GM23338 (cell line): ENCODE results near the gene SMARCD2. TPM values are rescaled to one million over a fixed set of nuclear protein-coding genes. Genes with fewer than 3 reads are reported as not detected.

ENCODE experiments used
- ATAC-seq: fragments of 200-7000 bp; cut with Tn5 transposase; 3 replicates; pipeline ENCODE4 v1.9.1; 2020
- DNase-seq: peaks from one replicate; pipeline ENCODE4 v3.0.0-alpha.2; 2015; ENCODE audit warnings: low spot score
- H2AFZ ChIP-seq: fragments of 200-600 bp; sonication (generic); 2 replicates; pipeline ENCODE4 v1.8.0; 2016; ENCODE audit warnings: antibody characterized with exemption, mild to moderate bottlenecking, moderate library complexity
- H3F3A ChIP-seq: fragments of 200-600 bp; sonication (generic); replicated peaks from 2 replicates; pipeline ENCODE4 v1.8.0; 2017; ENCODE audit warnings: antibody characterized with exemption, mixed run types, low read depth
- H3K27ac ChIP-seq: fragments of 200-600 bp; sonication (generic); 2 replicates; pipeline ENCODE4 v1.6.1; 2016; ENCODE audit warnings: low read depth
- H3K27me3 ChIP-seq: fragments of 200-600 bp; sonication (generic); 2 replicates; pipeline ENCODE4 v1.8.0; 2016; ENCODE audit warnings: mild to moderate bottlenecking, mixed run types, moderate library complexity; ENCODE audit not compliant: insufficient read depth
- H3K36me3 ChIP-seq: fragments of 200-600 bp; sonication (generic); 2 replicates; pipeline ENCODE4 v1.8.0; 2016; ENCODE audit warnings: mild to moderate bottlenecking; ENCODE audit not compliant: insufficient read depth
- H3K4me1 ChIP-seq: fragments of 200-600 bp; sonication (generic); 2 replicates; pipeline ENCODE4 v1.8.0; 2016; ENCODE audit warnings: mild to moderate bottlenecking, moderate library complexity; ENCODE audit not compliant: insufficient read depth
- H3K4me2 ChIP-seq: fragments of 200-600 bp; sonication (generic); 2 replicates; pipeline ENCODE4 v1.7.1; 2017; ENCODE audit warnings: mixed run types
- H3K4me3 ChIP-seq: fragments of 200-600 bp; sonication (generic); 2 replicates; pipeline ENCODE4 v1.6.1; 2016; ENCODE audit warnings: mixed run types
- H3K79me2 ChIP-seq: fragments of 200-600 bp; sonication (generic); replicated peaks from 2 replicates; pipeline ENCODE4 v1.8.0; 2017; ENCODE audit warnings: mild to moderate bottlenecking; ENCODE audit not compliant: insufficient read depth
- H3K9me2 ChIP-seq: fragments of 200-600 bp; sonication (generic); 2 replicates; pipeline ENCODE4 v1.8.0; 2017; ENCODE audit not compliant: insufficient read depth
- H4K20me1 ChIP-seq: fragments of 200-600 bp; sonication (generic); replicated peaks from 2 replicates; pipeline ENCODE4 v1.8.0; 2017; ENCODE audit warnings: mild to moderate bottlenecking; ENCODE audit not compliant: insufficient read depth
- H3K27ac Mint-ChIP-seq: 2 replicates; pipeline ENCODE4 v1.8.0; 2020; ENCODE audit warnings: inconsistent platforms, mild to moderate bottlenecking, moderate library complexity, mixed read lengths
- H3K27me3 Mint-ChIP-seq: 3 replicates; pipeline ENCODE4 v1.8.0; 2022; ENCODE audit warnings: low read depth, mild to moderate bottlenecking, moderate library complexity, mixed read lengths, inconsistent platforms; ENCODE audit not compliant: insufficient read depth, poor library complexity
- H3K36me3 Mint-ChIP-seq: 3 replicates; pipeline ENCODE4 v1.8.0; 2021; ENCODE audit warnings: low read depth, mild to moderate bottlenecking, inconsistent platforms, moderate library complexity, mixed read lengths
- H3K4me1 Mint-ChIP-seq: 3 replicates; pipeline ENCODE4 v1.8.0; 2020; ENCODE audit warnings: mild to moderate bottlenecking, inconsistent platforms, mixed read lengths
- H3K4me3 Mint-ChIP-seq: 3 replicates; pipeline ENCODE4 v1.8.0; 2021; ENCODE audit warnings: moderate library complexity, mild to moderate bottlenecking, inconsistent platforms, mixed read lengths
- H3K9me3 Mint-ChIP-seq: 3 replicates; pipeline ENCODE4 v1.8.0; 2020; ENCODE audit warnings: moderate library complexity, mild to moderate bottlenecking, inconsistent platforms, mixed read lengths
- CREB1 ChIP-seq: fragments of 250-450 bp; sonication (Bioruptor Pico); IDR thresholded peaks from 2 replicates; pipeline ENCODE4 v1.5.0; 2020; ENCODE audit warnings: low read depth, mild to moderate bottlenecking, moderate library complexity
- EZH2 ChIP-seq: fragments of 200-600 bp; sonication (generic); IDR thresholded peaks from one replicate; pipeline ENCODE4 v1.8.0; 2017; ENCODE audit warnings: antibody characterized with exemption, mild to moderate bottlenecking, low read depth; ENCODE audit not compliant: unreplicated experiment
- EZH2phosphoT487 ChIP-seq: fragments of 200-600 bp; sonication (generic); IDR thresholded peaks from one replicate; pipeline ENCODE4 v1.8.1; 2018; ENCODE audit warnings: antibody characterized with exemption; ENCODE audit not compliant: unreplicated experiment
- JUNB ChIP-seq: IDR thresholded peaks from one replicate; pipeline ENCODE4 v1.6.1; 2016; ENCODE audit warnings: antibody characterized with exemption; ENCODE audit not compliant: unreplicated experiment
- POLR2AphosphoS5 ChIP-seq: IDR thresholded peaks from 2 replicates; pipeline ENCODE4 v1.6.1; 2016; ENCODE audit warnings: antibody characterized with exemption, low read depth
- STAT1 ChIP-seq: IDR thresholded peaks from one replicate; pipeline ENCODE4 v1.6.1; 2016; ENCODE audit warnings: antibody characterized with exemption; ENCODE audit not compliant: unreplicated experiment
- ZNF114 ChIP-seq: fragments of 250-450 bp; sonication (Bioruptor Pico); IDR thresholded peaks from 2 replicates; pipeline ENCODE4 v1.5.0; 2020; ENCODE audit warnings: mild to moderate bottlenecking, moderate library complexity
- ZNF331 ChIP-seq: fragments of 250-450 bp; sonication (Bioruptor Pico); IDR thresholded peaks from 2 replicates; pipeline ENCODE4 v1.5.0; 2020; ENCODE audit warnings: low read depth, mild to moderate bottlenecking, moderate library complexity
- polyA plus RNA-seq: library from polyadenylated mRNA; unstranded; fragments of >200 nt; fragmentation: Nextera tagmentation; extraction: Ambion mirVana; gene quantifications from 2 replicates; pipeline ENCODE4 v1.2.1, GENCODE V29; 2016
- total RNA-seq: library from RNA; depleted of rRNA; stranded (reverse); fragments of >200 nt; shearing (Covaris generic); gene quantifications from 2 replicates; pipeline ENCODE4 v1.2.3, GENCODE V29; 2014
- TF ChIP-seq, protein P1 (sequence below): IDR thresholded peaks from one replicate; pipeline ENCODE4 v1.6.1; 2018; ENCODE audit warnings: antibody characterized with exemption; ENCODE audit not compliant: unreplicated experiment
- TF ChIP-seq, protein P2 (sequence below): fragments of 250-450 bp; sonication (Bioruptor Pico); IDR thresholded peaks from 2 replicates; pipeline ENCODE4 v1.5.0; 2020; ENCODE audit warnings: mild to moderate bottlenecking, moderate library complexity
- TF ChIP-seq, protein P3 (sequence below), 2 experiments: fragments of 200-600 bp in 1 of 2; sonication (generic) in 1 of 2; conservative IDR thresholded peaks; 2 replicates each; pipeline versions ENCODE4 v1.5.1 to v1.6.1; 2016 to 2017; ENCODE audit warnings: antibody characterized with exemption in 2 of 2, low read depth in 2 of 2, mild to moderate bottlenecking in 2 of 2, moderate library complexity in 1 of 2
- TF ChIP-seq, protein P4 (sequence below): IDR thresholded peaks from 2 replicates; pipeline ENCODE4 v1.6.1; 2016; ENCODE audit warnings: antibody characterized with exemption

Gene SMARCD2
- total and polyA plus RNA-seq, 2 experiments from 2014 or later: 36.4 to 133 TPM

DNA sequence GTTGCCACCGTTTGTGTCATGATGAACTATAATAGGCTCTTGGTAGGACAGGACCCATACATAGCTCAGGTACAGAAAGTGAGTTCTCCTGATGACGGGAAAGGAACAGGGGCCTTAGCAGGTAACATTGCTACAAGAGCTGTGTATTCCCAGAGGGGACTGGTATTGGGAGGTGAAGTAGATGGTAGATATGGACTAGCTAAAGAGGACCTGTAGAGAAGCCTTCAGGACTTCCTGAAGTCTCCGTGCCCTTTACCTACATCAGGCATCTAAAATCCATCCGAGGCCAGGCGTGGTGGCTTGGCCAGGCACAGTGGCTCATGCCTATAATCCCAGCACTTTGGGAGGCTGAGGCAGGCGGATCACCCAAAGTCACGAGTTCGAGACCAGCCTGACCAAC, 12.7 kb upstream of the SMARCD2 start (continued):
- TF ChIP-seq, protein P1, sequence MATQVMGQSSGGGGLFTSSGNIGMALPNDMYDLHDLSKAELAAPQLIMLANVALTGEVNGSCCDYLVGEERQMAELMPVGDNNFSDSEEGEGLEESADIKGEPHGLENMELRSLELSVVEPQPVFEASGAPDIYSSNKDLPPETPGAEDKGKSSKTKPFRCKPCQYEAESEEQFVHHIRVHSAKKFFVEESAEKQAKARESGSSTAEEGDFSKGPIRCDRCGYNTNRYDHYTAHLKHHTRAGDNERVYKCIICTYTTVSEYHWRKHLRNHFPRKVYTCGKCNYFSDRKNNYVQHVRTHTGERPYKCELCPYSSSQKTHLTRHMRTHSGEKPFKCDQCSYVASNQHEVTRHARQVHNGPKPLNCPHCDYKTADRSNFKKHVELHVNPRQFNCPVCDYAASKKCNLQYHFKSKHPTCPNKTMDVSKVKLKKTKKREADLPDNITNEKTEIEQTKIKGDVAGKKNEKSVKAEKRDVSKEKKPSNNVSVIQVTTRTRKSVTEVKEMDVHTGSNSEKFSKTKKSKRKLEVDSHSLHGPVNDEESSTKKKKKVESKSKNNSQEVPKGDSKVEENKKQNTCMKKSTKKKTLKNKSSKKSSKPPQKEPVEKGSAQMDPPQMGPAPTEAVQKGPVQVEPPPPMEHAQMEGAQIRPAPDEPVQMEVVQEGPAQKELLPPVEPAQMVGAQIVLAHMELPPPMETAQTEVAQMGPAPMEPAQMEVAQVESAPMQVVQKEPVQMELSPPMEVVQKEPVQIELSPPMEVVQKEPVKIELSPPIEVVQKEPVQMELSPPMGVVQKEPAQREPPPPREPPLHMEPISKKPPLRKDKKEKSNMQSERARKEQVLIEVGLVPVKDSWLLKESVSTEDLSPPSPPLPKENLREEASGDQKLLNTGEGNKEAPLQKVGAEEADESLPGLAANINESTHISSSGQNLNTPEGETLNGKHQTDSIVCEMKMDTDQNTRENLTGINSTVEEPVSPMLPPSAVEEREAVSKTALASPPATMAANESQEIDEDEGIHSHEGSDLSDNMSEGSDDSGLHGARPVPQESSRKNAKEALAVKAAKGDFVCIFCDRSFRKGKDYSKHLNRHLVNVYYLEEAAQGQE: no peak
- TF ChIP-seq POLR2AphosphoS5 (no peak), ZNF331 (no peak), JUNB (no peak)

DNA sequence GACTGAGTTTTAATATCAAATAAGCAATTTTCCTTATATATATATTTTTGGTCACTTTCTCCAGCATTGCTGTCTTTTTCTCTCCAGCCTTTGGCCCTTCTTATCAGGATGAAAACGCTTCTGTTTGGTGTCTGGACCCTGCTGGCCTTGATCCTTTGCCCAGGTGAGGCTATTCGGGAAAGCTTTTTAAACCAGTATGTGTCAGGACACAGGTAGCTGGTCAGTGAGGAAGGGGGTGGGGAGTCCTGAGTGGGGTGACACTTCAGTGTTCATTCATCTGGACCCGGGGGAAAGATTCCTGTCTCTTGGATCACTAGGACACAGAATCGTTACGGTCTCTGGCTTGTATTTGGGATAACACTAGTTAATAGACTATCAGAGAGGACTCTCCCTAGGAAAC, 12.2 kb upstream of the SMARCD2 start:
- H3K79me2 ChIP-seq: no peaks in the 10 kb centered on the region
- Mint-ChIP-seq H3K27ac (no peak overlapping the region), H3K27me3 (peaks cover 10% of the 10 kb centered on the region), H3K4me3 (no peak overlapping the region), H3K4me1 (no peaks in the 10 kb centered on the region), H3K36me3 (no peaks in the 10 kb centered on the region), H3K9me3 (peaks cover 1% of the 10 kb centered on the region; the same call in 1 of the 3 replicates)
- H3K9me2 ChIP-seq: no peaks in the 10 kb centered on the region
- no peaks in the 10 kb centered on the region for H4K20me1 ChIP-seq
- H3K27me3 ChIP-seq: peaks cover 1% of the 10 kb centered on the region; the same call in 1 of the 2 replicates
- no peaks in the 10 kb centered on the region for H3K4me1 ChIP-seq
- DNase-seq (no peak), ATAC-seq (no peak)
- no peaks in the 10 kb centered on the region for H3K36me3 ChIP-seq
- no peak overlapping the region for H3K4me2 ChIP-seq
- H3K4me3 ChIP-seq: no peak overlapping the region
- H3F3A ChIP-seq: no peaks in the 10 kb centered on the region
- H2AFZ ChIP-seq: no peak overlapping the region
- no peak overlapping the region for H3K27ac ChIP-seq
- TF ChIP-seq CREB1 (CRISPR knock-in tag): no peak
- no peak for TF ChIP-seq ZNF114
- TF ChIP-seq, protein P2, sequence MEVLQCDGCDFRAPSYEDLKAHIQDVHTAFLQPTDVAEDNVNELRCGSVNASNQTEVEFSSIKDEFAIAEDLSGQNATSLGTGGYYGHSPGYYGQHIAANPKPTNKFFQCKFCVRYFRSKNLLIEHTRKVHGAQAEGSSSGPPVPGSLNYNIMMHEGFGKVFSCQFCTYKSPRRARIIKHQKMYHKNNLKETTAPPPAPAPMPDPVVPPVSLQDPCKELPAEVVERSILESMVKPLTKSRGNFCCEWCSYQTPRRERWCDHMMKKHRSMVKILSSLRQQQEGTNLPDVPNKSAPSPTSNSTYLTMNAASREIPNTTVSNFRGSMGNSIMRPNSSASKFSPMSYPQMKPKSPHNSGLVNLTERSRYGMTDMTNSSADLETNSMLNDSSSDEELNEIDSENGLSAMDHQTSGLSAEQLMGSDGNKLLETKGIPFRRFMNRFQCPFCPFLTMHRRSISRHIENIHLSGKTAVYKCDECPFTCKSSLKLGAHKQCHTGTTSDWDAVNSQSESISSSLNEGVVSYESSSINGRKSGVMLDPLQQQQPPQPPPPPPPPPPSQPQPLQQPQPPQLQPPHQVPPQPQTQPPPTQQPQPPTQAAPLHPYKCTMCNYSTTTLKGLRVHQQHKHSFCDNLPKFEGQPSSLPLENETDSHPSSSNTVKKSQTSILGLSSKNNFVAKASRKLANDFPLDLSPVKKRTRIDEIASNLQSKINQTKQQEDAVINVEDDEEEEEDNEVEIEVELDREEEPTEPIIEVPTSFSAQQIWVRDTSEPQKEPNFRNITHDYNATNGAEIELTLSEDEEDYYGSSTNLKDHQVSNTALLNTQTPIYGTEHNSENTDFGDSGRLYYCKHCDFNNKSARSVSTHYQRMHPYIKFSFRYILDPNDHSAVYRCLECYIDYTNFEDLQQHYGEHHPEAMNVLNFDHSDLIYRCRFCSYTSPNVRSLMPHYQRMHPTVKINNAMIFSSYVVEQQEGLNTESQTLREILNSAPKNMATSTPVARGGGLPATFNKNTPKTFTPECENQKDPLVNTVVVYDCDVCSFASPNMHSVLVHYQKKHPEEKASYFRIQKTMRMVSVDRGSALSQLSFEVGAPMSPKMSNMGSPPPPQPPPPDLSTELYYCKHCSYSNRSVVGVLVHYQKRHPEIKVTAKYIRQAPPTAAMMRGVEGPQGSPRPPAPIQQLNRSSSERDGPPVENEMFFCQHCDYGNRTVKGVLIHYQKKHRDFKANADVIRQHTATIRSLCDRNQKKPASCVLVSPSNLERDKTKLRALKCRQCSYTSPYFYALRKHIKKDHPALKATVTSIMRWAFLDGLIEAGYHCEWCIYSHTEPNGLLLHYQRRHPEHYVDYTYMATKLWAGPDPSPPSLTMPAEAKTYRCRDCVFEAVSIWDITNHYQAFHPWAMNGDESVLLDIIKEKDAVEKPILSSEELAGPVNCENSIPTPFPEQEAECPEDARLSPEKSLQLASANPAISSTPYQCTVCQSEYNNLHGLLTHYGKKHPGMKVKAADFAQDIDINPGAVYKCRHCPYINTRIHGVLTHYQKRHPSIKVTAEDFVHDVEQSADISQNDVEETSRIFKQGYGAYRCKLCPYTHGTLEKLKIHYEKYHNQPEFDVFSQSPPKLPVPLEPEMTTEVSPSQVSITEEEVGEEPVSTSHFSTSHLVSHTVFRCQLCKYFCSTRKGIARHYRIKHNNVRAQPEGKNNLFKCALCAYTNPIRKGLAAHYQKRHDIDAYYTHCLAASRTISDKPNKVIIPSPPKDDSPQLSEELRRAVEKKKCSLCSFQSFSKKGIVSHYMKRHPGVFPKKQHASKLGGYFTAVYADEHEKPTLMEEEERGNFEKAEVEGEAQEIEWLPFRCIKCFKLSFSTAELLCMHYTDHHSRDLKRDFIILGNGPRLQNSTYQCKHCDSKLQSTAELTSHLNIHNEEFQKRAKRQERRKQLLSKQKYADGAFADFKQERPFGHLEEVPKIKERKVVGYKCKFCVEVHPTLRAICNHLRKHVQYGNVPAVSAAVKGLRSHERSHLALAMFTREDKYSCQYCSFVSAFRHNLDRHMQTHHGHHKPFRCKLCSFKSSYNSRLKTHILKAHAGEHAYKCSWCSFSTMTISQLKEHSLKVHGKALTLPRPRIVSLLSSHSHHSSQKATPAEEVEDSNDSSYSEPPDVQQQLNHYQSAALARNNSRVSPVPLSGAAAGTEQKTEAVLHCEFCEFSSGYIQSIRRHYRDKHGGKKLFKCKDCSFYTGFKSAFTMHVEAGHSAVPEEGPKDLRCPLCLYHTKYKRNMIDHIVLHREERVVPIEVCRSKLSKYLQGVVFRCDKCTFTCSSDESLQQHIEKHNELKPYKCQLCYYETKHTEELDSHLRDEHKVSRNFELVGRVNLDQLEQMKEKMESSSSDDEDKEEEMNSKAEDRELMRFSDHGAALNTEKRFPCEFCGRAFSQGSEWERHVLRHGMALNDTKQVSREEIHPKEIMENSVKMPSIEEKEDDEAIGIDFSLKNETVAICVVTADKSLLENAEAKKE (CRISPR knock-in tag): no peak
- TF ChIP-seq EZH2: no peak
- TF ChIP-seq, protein P3, sequence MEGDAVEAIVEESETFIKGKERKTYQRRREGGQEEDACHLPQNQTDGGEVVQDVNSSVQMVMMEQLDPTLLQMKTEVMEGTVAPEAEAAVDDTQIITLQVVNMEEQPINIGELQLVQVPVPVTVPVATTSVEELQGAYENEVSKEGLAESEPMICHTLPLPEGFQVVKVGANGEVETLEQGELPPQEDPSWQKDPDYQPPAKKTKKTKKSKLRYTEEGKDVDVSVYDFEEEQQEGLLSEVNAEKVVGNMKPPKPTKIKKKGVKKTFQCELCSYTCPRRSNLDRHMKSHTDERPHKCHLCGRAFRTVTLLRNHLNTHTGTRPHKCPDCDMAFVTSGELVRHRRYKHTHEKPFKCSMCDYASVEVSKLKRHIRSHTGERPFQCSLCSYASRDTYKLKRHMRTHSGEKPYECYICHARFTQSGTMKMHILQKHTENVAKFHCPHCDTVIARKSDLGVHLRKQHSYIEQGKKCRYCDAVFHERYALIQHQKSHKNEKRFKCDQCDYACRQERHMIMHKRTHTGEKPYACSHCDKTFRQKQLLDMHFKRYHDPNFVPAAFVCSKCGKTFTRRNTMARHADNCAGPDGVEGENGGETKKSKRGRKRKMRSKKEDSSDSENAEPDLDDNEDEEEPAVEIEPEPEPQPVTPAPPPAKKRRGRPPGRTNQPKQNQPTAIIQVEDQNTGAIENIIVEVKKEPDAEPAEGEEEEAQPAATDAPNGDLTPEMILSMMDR (conservative IDR thresholded peaks at IDR 0.05; ENCODE audit: low read depth in 2 of 2): no peak
- no peak for TF ChIP-seq STAT1
- no peak for TF ChIP-seq POLR2AphosphoS5
- no peak for TF ChIP-seq ZNF331
- TF ChIP-seq, protein P4, sequence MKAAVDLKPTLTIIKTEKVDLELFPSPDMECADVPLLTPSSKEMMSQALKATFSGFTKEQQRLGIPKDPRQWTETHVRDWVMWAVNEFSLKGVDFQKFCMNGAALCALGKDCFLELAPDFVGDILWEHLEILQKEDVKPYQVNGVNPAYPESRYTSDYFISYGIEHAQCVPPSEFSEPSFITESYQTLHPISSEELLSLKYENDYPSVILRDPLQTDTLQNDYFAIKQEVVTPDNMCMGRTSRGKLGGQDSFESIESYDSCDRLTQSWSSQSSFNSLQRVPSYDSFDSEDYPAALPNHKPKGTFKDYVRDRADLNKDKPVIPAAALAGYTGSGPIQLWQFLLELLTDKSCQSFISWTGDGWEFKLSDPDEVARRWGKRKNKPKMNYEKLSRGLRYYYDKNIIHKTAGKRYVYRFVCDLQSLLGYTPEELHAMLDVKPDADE: no peak
- TF ChIP-seq EZH2phosphoT487: no peak
- no peak for TF ChIP-seq JUNB
